Immature natural killer cell (primary cell): ENCODE results near the gene CYBA. TPM values are rescaled to one million over a fixed set of nuclear protein-coding genes. Genes with fewer than 3 reads are reported as not detected.

Source experiments
- DNase-seq, 3 donors: peaks; one replicate each; pipeline ENCODE4 v3.0.0; 2022; ENCODE audit warnings: mixed read lengths in 1 of 3
- H3K27ac Mint-ChIP-seq, 6 donors: one replicate each; pipeline ENCODE4 v1.8.0; 2020; ENCODE audit warnings: mixed read lengths in 6 of 6, mild to moderate bottlenecking in 5 of 6, inconsistent platforms in 4 of 6, moderate library complexity in 3 of 6
- H3K27me3 Mint-ChIP-seq, 3 donors: one replicate each; pipeline ENCODE4 v1.8.0; 2020 to 2021; ENCODE audit warnings: low read depth in 3 of 3, mild to moderate bottlenecking in 3 of 3, mixed read lengths in 3 of 3, moderate library complexity in 3 of 3, inconsistent platforms in 1 of 3
- H3K36me3 Mint-ChIP-seq, 3 donors: one replicate each; pipeline ENCODE4 v1.8.0; 2020; ENCODE audit warnings: mixed read lengths in 3 of 3, inconsistent platforms in 2 of 3, mild to moderate bottlenecking in 2 of 3
- H3K4me1 Mint-ChIP-seq, 2 donors: one replicate each; pipeline ENCODE4 v1.8.0; 2020; ENCODE audit warnings: inconsistent platforms in 2 of 2, mild to moderate bottlenecking in 2 of 2, mixed read lengths in 2 of 2, moderate library complexity in 1 of 2
- H3K4me3 Mint-ChIP-seq, 5 donors: one replicate each; pipeline ENCODE4 v1.8.0; 2020; ENCODE audit warnings: mild to moderate bottlenecking in 5 of 5, mixed read lengths in 5 of 5, inconsistent platforms in 3 of 5, moderate library complexity in 3 of 5
- H3K9me3 Mint-ChIP-seq, 6 donors: one replicate each; pipeline ENCODE4 v1.8.0; 2020; ENCODE audit warnings: mild to moderate bottlenecking in 6 of 6, mixed read lengths in 6 of 6, inconsistent platforms in 4 of 6, moderate library complexity in 3 of 6
- polyA plus RNA-seq, 3 donors: library from polyadenylated mRNA; unstranded; fragments of 300-500 nt; fragmentation: Illumina TruSeq; gene quantifications; one replicate each; pipeline ENCODE4 v1.2.3, GENCODE V29; 2021

Gene CYBA
- polyA plus RNA-seq, 3 donors from 2014 or later = 2,079 to 2,787 (median 2,690) TPM

DNA sequence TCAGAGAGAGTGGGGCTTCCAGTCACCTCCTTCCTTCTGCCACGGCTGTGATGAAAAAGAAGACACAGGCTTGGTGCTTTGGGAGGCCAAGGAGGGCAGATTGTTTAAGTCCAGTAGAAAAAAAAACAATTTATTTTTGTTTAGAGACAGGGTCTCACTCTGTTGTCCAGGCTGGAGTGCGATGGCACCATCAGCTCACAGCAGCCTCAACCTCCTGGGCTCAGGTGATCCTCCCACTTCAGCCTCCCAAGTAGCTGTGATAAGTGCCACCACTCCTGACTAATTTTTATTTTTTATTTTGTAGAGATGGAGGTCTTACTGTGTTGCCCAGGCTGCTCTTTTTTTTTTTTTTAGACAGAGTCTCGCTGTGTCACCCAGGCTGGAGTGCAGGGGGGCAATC lies 14.7 kb upstream of the CYBA start:
- Mint-ChIP-seq H3K27ac (no peak overlapping the region), H3K4me1 (peaks cover 15 to 27% of the 10 kb centered on the region in 2 donors), H3K27me3 (peaks cover 3 to 13% (median 8%) of the 10 kb centered on the region in 3 donors), H3K36me3 (peaks cover 0 to 3% (median 0%) of the 10 kb centered on the region in 3 donors), H3K9me3 (no peaks in the 10 kb centered on the region), H3K4me3 (peak overlapping the region in 1 of 5 donors; percentile 12)
- no peak for DNase-seq

DNA sequence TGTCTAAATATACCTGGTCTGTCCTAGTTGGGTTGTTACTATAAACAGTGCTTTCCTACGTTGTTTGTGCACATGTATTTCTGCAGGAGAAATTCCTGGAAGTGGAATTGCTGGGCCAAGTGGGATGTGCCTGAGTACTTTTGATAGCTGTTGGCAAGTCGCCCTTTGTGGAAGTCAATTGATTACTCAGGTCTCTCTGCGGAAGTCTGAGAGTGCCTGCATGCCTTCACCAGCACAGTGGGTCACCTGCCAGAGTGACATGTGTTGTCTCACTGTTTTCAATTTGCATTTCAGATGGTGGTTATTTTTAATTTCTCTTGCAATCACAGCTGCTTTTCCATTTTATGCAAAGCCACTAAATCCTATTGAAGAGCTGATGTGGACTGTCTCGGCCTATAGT lies 14.3 kb upstream of the CYBA start:
- Mint-ChIP-seq H3K4me3 (peak overlapping the region; percentile 50 to 76 (median 54)), H3K9me3 (no peaks in the 10 kb centered on the region), H3K27ac (peak overlapping the region in 4 of 6 donors; percentile 40 to 78 (median 50)), H3K4me1 (peaks cover 15 to 27% of the 10 kb centered on the region in 2 donors), H3K27me3 (peaks cover 3 to 13% (median 8%) of the 10 kb centered on the region in 3 donors), H3K36me3 (peaks cover 0 to 3% (median 0%) of the 10 kb centered on the region in 3 donors)
- DNase-seq = no peak

GRCh38 chr16:88662843-88663606 lies 12.2 kb upstream of the CYBA start, which contains the start of gene MVD:
Gene MVD (minus strand): TSS chr16:88663091. CDS start chr16:88663080, 11 bp downstream.
- peak; percentile 96 to 97 (median 96) for DNase-seq
- Mint-ChIP-seq H3K27me3 (peaks cover 3 to 18% (median 9%) of the 10 kb centered on the region in 3 donors), H3K9me3 (no peaks in the 10 kb centered on the region), H3K4me1 (peaks cover 15 to 27% of the 10 kb centered on the region in 2 donors), H3K27ac (peak within 1 kb of the TSS; percentile 85 to 97 (median 94)), H3K36me3 (peaks cover 0 to 3% (median 0%) of the 10 kb centered on the region in 3 donors), H3K4me3 (peak within 1 kb of the TSS; percentile 93 to 97 (median 94))

GRCh38 chr16:88662222-88662842 lies 11.5 kb upstream of the CYBA start:
- H3K27me3 Mint-ChIP-seq = peaks cover 3 to 18% (median 9%) of the 10 kb centered on the region in 3 donors
- DNase-seq = no peak
- peak overlapping the region; percentile 75 to 97 (median 92) for H3K27ac Mint-ChIP-seq
- H3K9me3 Mint-ChIP-seq = no peaks in the 10 kb centered on the region
- H3K36me3 Mint-ChIP-seq = peaks cover 0 to 2% (median 0%) of the 10 kb centered on the region in 3 donors
- H3K4me3 Mint-ChIP-seq = peak overlapping the region; percentile 82 to 94 (median 89)
- H3K4me1 Mint-ChIP-seq = peaks cover 15 to 27% of the 10 kb centered on the region in 2 donors

- DNase-seq = no peak
- Mint-ChIP-seq H3K4me1 (peaks cover 15 to 26% of the 10 kb centered on the region in 2 donors), H3K9me3 (no peaks in the 10 kb centered on the region), H3K36me3 (no peaks in the 10 kb centered on the region), H3K27ac (peak overlapping the region; percentile 12 to 96 (median 82)), H3K4me3 (peak overlapping the region; percentile 57 to 93 (median 85)), H3K27me3 (peaks cover 3 to 18% (median 9%) of the 10 kb centered on the region in 3 donors)
Observed at GRCh38 chr16:88661468-88661867, 10.6 kb upstream of the CYBA start.

DNA sequence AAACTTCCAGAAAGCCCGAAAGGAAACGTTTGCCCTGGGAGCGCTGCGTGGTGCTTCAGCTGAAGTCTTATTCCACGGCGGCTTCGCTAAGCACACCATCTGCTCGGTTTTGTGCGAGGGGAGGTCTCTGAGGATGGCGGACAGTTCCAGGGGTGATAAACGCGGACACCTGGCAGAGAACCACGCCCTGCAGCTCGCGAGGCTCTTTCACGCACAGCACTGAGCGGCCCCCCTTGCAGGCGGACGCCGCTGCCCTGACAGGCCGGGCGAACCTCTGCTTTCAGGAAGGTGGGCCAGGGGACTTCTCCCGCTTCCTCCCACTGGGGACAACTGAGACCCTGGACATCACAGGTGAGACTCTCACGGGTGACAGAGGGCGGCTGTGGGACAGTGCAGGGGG lies 8.3 kb upstream of the CYBA start:
- Mint-ChIP-seq H3K27me3 (peaks cover 14 to 32% (median 15%) of the 10 kb centered on the region in 3 donors), H3K9me3 (no peaks in the 10 kb centered on the region), H3K36me3 (peaks cover 0 to 4% (median under 1%) of the 10 kb centered on the region in 3 donors), H3K4me1 (peaks cover 26 to 34% of the 10 kb centered on the region in 2 donors), H3K27ac (peak overlapping the region in 1 of 6 donors; percentile 32), H3K4me3 (no peak overlapping the region)
- no peak for DNase-seq

GRCh38 chr16:88658714-88659113 lies 7.9 kb upstream of the CYBA start:
- no peaks in the 10 kb centered on the region for H3K9me3 Mint-ChIP-seq
- peaks cover 30 to 36% of the 10 kb centered on the region in 2 donors for H3K4me1 Mint-ChIP-seq
- peaks cover 0 to 8% (median 5%) of the 10 kb centered on the region in 3 donors for H3K36me3 Mint-ChIP-seq
- no peak for DNase-seq
- peaks cover 19 to 36% (median 19%) of the 10 kb centered on the region in 3 donors for H3K27me3 Mint-ChIP-seq
- no peak overlapping the region for H3K4me3 Mint-ChIP-seq
- H3K27ac Mint-ChIP-seq = peak overlapping the region in 1 of 6 donors; percentile 32

DNA sequence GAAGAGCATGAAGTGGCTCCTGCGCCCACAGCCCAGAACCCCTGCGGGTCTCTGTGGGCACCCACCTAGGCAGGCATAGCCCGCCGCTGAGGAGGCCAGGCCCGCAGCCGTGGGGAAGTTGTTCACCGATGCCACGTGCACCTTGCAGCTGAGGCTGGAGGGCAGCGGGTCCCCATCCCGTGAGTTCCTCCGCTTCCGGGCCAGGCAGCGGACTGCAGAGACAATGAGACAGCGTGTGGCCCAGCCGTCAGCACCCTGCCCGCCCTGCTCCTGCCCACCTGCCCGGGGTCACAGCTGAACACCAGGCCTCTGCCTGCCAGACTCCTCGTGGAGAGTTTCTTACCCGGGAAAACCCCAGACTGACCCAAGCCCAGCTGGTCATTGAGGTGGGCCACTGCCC lies 6.5 kb upstream of the CYBA start:
- Mint-ChIP-seq H3K27ac (no peak overlapping the region), H3K27me3 (peaks cover 20 to 35% (median 21%) of the 10 kb centered on the region in 3 donors), H3K36me3 (peaks cover 0 to 9% (median 6%) of the 10 kb centered on the region in 3 donors), H3K9me3 (no peaks in the 10 kb centered on the region), H3K4me3 (no peak overlapping the region), H3K4me1 (peaks cover 39 to 40% of the 10 kb centered on the region in 2 donors)
- DNase-seq = no peak

- Mint-ChIP-seq H3K4me1 (peaks cover 33 to 41% of the 10 kb centered on the region in 2 donors), H3K9me3 (no peaks in the 10 kb centered on the region), H3K4me3 (no peak overlapping the region), H3K36me3 (peaks cover 0 to 9% (median 6%) of the 10 kb centered on the region in 3 donors), H3K27ac (peak overlapping the region in 1 of 6 donors; percentile 48), H3K27me3 (peaks cover 20 to 35% (median 21%) of the 10 kb centered on the region in 3 donors)
- no peak for DNase-seq
Observed at GRCh38 chr16:88656291-88656980, 5.6 kb upstream of the CYBA start.

GRCh38 chr16:88655733-88656281 lies 5.0 kb upstream of the CYBA start:
- Mint-ChIP-seq H3K36me3 (peaks cover 0 to 9% (median 6%) of the 10 kb centered on the region in 3 donors), H3K4me3 (no peak overlapping the region), H3K9me3 (no peaks in the 10 kb centered on the region), H3K27ac (peak overlapping the region in 1 of 6 donors; percentile 48), H3K4me1 (peaks cover 32 to 40% of the 10 kb centered on the region in 2 donors), H3K27me3 (peaks cover 25 to 40% (median 26%) of the 10 kb centered on the region in 3 donors)
- no peak for DNase-seq

- Mint-ChIP-seq H3K4me3 (peak overlapping the region in 4 of 5 donors; percentile 79 to 86 (median 84)), H3K9me3 (no peaks in the 10 kb centered on the region), H3K4me1 (peaks cover 32 to 42% of the 10 kb centered on the region in 2 donors), H3K27me3 (peaks cover 28 to 45% (median 29%) of the 10 kb centered on the region in 3 donors), H3K27ac (peak overlapping the region; percentile 84 to 99 (median 98)), H3K36me3 (peaks cover 0 to 9% (median 6%) of the 10 kb centered on the region in 3 donors)
- no peak for DNase-seq
Observed at GRCh38 chr16:88655053-88655732, 4.3 kb upstream of the CYBA start.

DNA sequence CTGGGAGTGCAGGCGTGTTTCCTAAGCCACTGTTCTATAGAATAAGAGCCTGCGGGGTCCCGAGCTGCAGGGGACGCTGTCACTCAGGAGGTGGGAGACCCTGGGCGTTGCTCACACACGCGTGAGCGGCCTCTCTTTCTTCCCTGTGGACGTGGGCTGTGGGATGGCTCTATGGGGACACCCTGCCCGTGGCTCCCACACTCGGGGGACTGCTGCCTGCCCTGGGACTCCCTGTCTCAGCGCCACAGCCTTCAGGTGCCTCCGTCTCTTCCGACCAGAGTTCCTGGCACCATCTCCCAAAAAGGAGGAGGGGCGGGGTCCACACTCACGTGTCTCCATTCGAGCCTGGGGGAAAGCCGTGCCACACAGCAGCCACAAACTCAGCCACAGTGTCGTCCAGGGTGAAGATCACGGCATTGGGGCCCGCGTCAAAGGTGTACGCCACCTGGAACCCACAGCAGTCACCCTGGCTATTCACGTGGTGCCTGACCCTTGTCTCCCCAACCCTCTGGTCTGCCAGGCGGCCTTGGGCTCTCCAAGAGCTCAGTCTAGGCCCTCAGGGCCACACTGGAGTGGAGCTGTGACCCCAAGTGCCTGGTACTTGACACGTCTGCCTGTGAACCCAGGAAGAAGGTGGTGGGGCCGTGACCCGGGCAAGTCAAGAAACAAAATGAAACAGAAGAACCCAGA lies 3.7 kb upstream of the CYBA start:
- Mint-ChIP-seq H3K36me3 (peaks cover 0 to 9% (median 6%) of the 10 kb centered on the region in 3 donors), H3K4me1 (peaks cover 32 to 45% of the 10 kb centered on the region in 2 donors), H3K9me3 (no peaks in the 10 kb centered on the region), H3K4me3 (peak overlapping the region; percentile 79 to 86 (median 83)), H3K27ac (peak overlapping the region; percentile 84 to 99 (median 98)), H3K27me3 (peaks cover 32 to 50% (median 35%) of the 10 kb centered on the region in 3 donors)
- DNase-seq = no peak
